ENCODE measurements around the gene PAQR7.

Gene PAQR7, protein sequence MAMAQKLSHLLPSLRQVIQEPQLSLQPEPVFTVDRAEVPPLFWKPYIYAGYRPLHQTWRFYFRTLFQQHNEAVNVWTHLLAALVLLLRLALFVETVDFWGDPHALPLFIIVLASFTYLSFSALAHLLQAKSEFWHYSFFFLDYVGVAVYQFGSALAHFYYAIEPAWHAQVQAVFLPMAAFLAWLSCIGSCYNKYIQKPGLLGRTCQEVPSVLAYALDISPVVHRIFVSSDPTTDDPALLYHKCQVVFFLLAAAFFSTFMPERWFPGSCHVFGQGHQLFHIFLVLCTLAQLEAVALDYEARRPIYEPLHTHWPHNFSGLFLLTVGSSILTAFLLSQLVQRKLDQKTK

DNA sequence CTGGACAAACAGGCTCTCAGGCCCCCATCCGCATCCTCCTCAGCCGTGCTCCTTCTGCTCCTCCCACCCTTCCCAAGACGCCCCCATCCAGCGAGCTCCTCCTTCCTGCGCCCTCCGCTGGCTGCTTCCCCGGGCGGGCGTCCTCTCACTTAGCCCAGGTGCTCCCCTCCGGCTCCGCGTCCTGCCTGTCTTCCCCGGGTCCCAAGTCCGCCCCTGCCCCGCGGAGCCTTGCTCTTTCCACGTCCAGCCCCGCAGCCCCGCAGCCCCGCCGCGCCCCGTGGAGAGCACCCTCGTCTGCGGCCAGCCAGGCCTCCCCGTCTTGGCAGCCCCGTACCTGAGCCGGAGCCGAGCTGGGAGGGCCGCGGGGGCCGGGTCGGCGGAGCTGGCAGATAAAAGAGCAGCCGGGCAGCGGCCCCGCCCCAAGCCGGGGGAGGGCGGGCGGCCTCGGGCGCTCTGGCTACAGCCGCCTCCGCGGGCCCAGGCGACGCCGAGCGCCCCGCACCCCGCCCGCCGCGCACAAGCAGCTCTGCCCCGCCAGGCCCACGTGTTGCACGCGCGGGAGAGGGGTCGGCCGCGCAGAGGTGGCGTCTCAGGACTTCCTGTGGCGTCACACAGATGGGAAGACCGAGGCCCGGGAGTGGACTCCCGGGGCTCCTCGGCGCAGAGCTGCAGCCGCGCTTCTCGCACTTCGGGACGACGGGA, at the start of gene PAQR7:
TSS of gene PAQR7 (minus strand) at position 555 of the 702 bp plus-strand sequence. CDS start 11,869 bp downstream, outside the sequence.
- DNase-seq = no peak

DNA sequence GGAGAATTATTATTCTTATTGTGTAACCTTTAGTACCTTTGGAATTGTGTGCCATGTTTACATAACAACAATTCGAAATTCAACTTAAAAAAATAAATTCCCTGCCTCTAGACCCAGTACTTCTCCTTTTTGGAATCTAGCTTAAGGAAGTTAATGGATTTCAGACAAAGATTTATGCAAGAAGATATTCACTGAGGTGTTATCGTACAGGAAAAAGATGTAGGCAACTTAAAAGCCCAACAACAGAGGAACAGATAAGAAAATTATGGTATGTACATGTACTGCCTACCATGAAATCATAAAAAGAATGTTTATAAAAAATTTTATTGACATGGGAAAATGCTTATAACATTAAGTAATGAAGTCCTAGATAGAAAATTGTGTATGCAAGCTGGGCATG, 48.9 kb upstream of the PAQR7 start:
- peak; percentile 38 for DNase-seq

DNA sequence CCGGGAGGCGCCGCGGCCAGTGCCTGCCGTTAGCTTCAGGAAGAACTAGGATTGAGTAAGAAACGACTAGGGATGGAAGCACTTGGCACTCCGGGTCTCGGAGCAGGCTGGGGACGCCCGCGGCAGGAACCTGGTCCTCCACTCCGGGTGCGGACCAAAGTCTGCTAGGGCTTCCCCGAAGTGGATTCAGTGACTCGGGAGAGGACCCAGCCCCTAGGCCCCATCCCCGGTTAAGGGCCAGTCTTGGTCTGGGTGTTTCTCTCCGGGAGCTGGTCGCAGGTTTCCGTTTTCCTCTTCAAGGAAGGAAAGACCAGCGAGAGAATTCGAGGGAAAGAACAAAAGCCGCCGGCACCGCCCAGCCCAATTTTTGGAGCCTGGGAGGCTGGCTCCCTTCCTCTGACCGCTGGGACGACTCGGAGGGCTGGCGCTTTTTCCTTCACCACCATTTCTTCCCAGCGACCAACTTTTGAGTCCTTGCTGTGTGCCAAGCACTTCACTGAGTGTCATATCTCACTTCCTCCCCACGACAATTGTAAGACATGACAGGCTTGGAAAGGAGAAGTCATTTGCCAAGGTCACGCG, 47.6 kb upstream of the PAQR7 start:
- peak; percentile 75 for DNase-seq

DNA sequence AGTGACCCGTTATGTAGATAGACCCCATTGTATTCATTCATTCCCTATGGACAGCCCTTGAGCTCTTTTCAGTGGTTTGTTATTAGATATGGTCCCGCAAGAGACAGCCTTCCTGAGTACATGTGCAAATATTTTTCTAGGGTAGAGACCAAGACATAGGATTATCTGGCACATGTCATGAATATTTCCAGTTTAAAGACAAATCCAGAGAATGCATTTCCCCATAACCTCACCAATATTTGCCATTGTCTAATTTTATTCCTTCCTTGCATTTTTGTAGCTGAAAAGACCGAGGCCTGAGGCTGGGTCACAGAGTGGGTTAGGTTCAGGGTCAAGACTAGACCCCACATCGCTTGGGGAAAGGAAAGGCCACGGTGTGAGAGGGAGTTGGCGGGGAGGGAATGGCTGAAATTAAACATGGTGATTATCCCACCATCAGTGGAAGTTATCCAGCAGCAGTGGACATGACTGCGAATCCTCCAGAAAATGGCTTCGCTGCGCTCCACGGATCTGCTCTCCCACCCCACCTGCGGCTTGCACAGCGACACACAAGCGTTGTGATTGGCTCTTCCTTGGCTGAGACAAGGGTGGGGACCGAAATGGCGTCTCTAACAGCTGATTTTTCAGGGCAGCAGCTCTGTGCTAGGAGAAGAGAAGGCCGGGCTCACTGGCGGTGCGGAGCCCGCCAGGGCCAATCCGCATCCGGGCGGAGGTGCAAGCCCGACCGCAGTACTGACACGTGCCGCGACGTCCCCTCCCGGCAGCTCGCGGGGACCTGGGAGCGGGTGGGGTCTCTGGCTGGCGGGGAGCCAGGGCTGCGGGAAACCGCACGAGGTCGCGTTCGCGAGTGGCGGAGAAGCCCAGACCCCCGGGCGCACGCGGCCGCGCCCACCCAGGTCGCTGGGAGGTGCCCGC, 46.8 kb upstream of the PAQR7 start:
- peak; percentile 86 for DNase-seq

DNA sequence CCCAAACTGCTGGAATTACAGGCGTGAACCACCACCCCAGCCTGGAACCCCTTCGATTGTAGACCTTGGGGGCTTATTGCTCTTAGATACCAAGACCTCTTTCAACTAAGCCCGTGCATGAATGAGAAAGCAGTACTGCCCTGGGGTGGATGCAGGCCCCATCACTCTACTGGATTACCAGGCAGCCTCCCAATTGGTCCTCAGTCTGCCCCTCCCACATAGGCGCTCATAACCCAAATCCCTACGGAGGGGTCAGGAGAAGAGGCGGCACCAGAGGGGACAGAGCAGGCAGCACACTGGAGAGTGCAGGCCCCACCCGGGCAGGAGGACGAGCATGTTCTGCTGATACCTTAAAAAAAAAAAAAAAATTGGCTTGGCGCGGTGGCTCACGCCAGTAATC, 43.1 kb upstream of the PAQR7 start:
- DNase-seq = no peak

DNA sequence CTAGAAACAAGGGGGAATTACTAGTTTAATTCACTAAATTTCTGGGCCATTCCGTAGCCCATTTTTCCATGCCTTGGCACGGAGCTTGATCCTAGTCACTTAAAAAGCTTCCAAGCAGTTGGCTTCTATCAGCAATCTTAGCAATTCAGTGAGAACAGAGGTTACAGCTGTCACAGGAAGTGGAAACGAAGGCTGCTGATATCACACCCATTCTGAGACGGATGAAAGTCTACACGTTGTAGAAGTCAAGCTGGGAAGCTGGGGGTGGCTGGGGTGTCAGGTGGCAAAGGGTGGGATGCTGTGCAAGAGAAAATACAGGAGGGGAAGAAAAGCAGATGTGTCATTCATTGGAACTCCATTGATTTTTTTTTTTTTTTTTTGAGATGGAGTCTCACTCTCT, 42.5 kb upstream of the PAQR7 start:
- DNase-seq = no peak

DNA sequence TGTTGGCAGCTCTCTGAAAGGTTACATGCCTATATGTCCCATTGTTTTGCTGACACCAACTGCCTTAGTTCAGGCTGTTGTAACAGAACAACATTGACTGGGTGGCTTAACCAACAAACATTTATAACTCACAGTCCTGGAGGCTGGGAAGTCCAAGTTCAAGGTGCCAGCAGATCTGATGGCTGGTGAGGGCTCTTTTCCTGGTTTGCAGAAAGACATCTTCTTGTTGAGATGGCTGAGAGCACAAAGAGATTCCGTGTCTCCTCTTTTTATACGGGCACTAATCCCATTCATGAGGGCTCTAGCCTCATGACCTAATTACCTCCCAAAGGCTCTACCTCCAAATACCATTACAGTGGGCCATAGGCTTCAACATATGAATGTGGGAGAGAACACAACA, 41.0 kb upstream of the PAQR7 start:
- no peak for DNase-seq

DNA sequence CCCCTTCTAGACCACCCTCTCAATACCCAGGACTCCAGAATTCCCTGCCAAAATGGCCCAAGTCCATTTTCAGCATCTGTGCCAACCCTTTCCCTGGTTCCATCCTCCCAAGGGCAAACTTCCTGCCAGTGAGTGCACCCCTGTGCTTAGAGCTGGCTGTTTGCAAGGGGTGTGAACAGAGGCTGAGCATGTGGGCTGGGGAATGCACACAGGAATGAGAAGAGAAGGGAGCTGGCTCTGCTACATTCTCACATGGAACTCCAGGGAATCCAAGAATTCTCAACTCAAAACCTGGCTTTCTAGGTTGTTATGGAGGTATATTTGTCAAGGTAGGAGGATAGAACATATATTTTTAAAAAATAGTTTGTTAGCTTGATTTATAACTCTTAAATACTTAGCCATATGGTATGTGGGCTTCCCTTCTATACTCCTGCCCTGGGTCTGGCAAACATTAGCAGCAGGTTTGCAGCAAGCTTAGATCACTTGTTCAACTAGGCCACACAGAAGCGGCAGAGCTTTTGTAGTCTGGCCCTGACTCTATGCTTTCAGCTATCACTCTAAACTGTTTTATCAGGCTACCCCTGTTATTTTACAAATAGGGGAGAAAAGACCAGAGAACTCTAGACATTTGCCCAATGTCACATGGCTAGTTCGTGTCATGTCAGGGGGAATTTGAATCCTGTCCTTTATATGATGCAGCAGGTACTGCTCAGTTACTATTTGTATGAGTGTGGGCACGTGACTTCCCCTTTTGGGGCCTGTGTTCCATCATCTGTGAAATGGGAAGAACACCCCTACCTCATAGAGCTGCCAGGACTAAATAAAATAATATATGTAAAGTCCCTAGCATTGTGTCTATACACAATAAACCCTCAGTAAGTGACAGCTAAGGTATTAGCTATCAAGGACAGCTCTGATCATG, 38.8 kb upstream of the PAQR7 start:
- no peak for DNase-seq

DNA sequence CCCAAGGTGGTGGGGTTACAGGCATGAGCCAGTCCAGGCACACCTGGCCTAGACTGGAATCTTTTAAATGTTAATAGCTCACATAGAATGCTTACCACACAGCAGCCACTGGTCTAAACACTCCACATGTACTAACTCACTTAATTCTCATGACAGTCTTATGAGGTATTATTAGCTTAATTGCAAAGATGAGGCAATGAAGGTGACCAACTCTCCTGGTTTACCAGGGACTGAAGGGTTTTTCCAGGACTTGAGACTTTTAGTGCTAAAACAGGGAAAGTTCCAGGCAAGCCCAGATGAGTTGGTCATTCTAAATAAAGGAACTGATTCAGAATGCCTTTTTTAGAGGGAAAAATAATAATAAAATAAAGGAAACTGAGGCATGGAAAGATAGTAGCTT, 37.7 kb upstream of the PAQR7 start:
- no peak for DNase-seq

DNA sequence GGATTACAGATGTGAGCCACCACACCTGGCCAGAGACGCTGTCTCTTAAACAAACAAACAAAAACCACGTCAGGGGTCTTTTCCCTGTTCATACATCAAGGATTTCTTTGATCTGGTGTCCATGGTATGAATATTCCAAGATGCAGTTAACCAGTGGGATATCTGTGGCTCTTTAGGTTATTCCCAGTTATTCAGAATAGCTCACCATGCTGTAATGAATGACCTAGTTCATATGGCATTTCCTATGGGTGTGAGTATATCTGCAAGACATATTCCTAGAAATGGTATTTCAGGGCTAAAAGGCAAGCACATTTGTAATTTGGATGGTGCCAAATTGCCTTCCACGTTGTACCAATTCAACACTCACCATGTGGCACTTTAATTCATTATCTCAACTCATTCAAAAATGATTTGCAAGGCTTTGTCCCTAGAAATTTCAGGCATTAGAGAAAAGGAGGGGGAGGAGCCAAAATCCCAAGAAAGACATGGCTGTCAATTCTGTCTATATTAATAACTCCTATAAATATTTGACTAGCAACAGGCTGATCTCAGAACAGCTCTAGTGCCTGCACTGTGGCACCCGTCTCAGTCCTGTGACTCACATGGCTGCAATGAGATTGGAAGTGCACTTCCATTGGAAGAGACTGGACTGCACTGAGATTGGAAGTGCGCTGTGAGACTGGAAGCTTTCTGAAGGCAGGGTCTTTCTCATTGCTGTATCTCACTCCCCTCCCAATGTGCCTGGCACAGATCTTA, 36.7 kb upstream of the PAQR7 start:
- no peak for DNase-seq

DNA sequence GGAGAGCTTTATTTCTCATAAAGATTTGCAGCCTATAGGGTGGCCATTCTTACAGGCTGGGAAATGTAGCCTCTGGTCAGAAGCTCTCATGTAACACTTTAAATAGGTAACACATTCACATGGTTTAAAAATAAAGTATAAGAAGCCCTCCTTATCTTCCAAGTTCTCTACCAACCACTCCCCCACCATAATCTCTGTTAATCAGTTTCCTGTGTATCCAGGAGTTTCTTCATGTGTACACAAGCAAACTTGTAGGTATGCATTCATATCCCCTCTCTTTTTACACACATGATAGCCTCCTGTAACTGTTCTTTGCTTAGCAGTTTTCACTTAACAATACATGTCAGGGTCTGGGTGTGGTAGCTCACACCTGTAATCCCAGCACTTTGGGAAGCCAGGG, 35.7 kb upstream of the PAQR7 start:
- DNase-seq = no peak

DNA sequence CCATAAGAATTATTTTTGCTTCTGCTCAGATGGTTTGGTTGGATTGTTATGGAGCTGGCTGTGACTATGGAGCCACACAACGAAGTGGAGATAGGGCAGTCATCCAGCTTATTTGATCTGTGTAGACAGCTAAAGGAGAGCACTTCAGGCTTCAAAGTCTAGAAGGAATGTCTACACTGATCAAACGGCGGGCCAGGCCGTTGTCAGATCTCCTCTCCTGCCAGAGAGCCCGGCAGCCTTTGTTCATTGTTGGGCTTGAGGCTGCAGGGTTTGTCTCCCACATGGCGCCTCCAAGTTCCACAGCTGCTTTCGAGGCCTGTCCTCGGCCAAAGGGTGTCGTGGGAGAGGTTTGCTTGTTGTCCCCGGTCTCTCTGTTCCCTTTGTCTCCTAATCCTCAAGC, 33.5 kb upstream of the PAQR7 start:
- DNase-seq = no peak

DNA sequence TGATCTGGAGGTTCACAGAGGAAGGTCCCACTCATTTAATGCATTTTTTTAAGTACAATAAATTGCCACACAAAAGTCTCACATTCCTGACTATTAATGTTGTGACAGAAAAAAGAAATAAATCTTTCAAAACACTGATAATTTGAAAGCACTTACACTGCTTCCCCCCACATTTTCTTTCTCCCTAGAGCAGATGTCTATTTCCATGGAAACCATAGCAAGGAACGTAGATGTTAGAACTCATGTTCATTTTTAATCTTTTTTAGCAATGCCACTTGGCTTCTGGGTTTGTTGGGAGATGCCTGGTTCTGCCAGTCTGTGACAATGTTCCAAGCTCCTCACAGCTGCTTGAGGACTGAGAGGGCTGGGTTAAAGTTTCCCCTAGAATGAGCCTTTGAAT, 32.7 kb upstream of the PAQR7 start:
- DNase-seq = no peak

DNA sequence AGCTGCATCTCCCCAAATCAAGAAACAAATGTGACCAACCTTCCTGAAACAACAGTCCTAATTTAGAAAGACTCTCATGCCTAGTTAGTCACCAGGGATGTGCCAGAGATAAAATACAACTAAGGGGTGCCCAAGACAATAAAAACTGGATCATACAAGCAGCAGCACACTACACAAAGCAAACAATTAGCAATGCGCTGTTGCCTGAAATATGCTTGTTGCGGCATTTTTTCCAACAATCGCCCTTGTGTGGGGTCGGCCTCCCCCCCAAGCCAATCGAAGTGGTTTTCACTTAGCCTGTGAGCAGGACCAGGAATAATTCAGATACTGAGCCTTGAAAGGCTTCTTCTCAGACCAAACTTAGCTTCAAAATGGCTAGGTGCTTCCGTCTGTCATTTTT, 32.1 kb upstream of the PAQR7 start:
- DNase-seq = no peak

DNA sequence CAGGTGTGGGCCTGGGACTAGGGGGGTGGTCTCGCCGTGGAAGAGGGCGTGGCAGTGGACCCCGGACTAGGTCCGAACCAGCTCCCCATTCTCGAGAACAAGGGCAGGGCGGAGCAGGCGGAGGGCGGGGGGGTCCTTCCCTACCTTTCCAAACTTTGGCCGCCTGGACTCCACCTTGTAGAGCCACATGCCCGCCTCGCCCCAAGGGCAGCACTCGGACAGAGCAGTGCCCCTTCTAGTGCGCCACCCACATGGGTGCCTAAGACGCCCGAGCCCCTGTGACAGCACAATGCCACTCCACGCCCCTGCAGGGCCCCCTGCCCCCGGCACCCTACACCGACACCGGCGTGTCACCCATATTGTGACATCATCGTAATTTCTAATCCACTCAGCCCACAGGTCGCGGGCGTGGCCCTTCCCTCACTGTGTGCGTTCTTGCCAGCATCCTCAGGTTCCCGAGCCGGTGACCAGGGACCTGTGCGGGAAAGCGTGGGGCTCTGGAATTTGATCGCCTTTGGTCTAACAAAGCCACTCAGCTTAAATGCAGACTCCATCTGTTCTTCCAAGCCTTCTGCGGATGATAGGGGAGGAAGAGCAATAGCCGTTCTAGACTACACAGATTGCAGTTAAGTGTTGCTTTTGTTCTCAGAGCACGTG, 31.3 kb upstream of the PAQR7 start:
- no peak for DNase-seq

DNA sequence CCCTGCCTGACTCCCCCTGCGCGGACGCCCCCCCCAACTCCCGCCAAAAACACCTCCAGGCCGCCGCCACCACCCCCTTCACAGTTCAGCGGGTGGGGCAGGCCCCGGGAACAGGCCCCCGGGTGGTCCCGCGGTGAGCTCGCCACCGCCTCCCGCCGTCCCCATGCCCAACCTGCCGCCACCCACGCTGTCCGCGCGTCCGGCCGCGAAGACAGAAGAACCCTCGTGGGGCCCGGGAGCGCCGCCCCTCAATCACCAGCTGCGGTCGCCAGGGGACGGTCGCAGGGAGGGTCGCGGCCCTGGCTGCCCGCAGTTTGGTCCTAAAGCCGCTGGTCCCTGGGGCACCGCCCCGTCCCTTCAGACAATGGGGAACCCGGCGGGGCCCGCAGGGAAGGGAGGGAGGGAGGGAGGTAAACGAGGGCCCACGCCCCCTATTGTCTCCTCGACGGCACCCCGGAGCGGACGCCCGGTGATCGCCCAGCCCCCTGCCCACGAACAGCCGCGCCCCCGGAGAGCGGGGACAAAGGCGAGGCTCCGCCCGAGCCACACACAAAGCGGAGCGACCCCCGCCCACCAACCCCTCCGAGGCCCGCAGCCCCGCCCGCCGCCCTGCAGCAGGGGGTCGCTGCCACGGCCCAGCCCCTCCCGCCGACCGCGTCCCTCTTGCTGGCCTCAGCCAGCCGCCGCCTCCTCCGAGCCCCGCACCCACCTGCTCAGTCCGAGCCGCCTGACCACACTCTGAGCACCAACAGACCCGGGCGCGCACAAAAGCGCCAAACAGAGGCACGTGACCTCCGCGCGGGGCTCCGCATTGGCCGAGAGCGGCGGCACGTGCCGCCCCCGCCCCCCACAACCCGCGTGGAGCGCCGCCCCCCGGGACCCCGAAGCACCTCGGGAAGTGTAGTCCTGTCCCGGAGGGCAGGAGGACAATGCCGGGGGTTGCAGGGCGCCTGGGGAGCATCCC, 30.5 kb upstream of the PAQR7 start, which contains the start of gene STMN1:
TSS of gene STMN1 (minus strand) at position 740 of the 964 bp plus-strand sequence. CDS start 1,743 bp downstream, outside the sequence.
- peak; percentile 77 for DNase-seq

DNA sequence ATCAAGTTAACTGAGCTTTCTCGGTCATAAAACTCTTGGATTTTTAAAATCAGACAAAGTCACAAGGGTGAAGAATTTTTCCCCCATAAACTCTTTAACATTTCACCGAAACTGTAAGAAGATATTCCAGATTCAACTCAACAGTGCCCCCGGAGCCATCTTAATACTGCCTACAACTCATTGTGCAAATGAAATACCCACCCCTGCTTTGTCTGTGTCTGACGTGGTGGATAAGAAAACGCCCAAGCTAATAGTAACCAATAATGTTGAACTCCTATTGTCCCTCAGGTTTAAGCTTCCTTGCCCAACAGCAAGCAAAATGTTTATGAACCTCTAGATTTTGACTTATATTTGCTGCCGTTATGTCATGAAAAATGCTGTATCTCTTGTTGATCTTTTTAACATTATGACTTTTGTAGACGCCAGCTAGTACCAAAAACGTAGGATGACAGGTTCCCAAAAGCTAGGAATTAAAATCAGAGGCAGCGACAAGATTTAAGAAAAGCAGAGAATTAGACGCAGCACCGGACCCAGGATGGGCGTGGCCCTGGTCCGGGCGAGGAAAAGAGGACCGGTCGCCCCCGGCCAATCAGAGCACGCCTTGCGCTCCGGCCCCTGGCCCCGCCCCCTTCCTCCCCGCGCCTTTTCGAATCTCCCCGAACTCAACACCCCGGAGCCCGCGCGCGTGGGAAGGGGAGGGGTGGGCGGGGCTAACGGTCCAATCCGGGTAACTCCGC, 29.6 kb upstream of the PAQR7 start:
- DNase-seq = peak; percentile 73

DNA sequence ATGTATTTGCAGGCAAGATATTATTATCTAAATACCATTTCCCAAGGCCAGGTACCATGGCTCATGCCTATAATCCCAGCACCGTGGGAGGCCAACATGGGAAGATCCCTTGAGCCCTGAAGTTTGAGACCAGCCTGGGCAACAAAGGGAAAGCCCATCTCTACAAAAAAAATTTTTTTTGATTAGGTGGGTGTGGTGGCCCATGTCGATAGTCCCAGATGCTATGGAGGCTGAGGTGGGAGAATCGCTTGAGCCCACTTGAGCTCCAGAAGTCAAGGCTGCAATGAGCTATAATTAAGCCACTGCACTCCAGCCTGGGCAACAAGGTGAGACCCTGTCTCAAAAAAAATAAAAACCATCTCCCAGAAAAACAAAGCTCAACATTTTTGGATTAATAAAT, 28.5 kb upstream of the PAQR7 start:
- no peak for DNase-seq

DNA sequence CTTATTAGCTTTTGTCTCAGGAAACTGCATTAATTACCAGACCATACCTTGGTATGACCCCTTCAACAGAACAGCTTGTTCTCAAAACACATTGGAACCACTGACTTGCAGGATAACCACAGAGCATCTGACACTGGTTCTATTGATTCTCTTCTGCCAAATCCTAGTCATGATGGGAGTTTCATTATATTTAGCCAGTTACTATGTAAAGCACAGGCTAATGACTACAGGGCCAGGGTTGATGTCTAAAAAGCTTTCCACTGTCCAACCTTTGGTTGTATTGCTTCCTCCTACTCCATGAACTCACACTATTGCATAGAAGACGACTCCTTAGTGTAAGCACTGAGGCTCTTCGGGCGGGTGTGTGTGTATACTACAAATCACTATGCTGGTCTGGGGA, 27.0 kb upstream of the PAQR7 start:
- no peak for DNase-seq
